ENCODE measurements around the gene POU2F1.

POU2F1 gene

DNA sequence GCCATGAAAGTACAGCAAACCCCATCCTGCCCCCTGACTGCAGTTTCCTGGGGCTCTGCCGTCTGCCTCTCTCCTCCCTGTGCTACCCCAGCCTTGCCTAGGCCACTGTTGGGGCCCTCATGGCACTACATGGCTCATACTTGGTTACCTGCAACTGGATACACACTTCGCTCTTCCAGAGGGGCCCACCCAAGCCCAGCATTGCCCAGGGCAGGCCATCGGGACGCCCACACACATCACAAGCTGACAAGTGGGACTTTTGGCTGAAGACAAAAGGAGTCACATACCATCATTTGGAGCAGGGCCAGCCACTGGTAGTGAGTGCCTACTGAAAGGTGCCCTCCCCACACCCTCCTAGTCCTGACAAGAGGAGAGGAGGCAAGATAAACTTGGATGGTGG is 214.8 kb downstream of the POU2F1 start:
- in situ Hi-C loops (cut with HindIII; ENCODE audit: low sequenced_read_pairs) = loop anchor here (25.0 kb wide), 1 partner anchor 373 kb away; no protein-coding TSS in a partner anchor

DNA sequence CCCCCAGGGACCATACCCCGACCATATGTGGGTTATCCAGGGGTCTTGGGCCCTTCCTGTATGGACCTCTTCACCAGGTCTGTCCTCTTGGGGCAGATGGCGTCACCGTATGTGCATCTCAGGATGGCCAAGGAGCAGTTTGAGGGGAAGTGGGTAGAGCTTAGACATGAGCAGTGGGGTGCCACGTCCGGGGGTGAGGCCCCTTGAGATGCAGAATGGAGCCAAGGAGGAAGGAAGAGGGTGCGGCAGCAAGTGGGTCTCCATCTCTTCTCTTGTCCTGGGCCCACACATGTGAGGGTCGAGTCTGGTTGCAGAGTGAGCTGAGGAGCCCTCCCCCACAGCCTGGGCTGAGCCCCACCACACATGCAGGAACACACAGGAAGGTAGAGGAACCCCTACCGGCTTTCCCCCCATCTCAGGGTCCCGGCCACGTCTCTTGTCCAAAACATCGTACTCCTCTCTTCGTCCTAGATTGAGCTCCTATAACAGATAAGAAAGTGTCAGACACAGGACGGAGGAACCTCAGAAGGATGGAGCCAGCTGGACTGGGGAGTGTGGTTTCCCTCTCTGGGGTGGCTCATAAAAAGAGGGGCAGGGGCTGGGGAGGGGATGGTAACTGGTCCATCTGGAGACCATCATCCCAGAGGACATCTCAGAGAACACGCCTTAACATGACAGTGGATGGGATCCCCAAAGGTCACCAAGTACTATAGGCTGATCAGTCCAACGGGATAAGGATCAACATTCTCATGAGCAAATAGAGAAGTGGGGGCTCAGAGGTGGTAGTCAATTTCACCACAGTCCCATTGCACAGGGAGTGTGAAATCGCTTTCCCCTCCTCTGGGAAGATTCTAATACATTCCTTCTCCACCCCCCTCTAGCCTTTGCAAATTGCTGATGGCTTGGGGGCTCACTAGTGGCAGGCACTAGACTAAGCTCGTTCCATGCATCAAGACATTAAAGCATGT is 217.8 kb downstream of the POU2F1 start:
- in situ Hi-C loops (cut with HindIII; ENCODE audit: low sequenced_read_pairs) = loop anchor here (25.0 kb wide), 1 partner anchor 376 kb away; no protein-coding TSS in a partner anchor

GRCh38 chr1:167439301-167439988 is 218.8 kb downstream of the POU2F1 start:
- in situ Hi-C loops (cut with HindIII; ENCODE audit: low sequenced_read_pairs) = loop anchor here (25.0 kb wide), 1 partner anchor 377 kb away; no protein-coding TSS in a partner anchor

GRCh38 chr1:167440345-167440744 is 219.7 kb downstream of the POU2F1 start:
- in situ Hi-C loops (cut with HindIII; ENCODE audit: low sequenced_read_pairs) = loop anchor here (25.0 kb wide), 1 partner anchor 378 kb away; no protein-coding TSS in a partner anchor

GRCh38 chr1:167440776-167441175 is 220.1 kb downstream of the POU2F1 start:
- in situ Hi-C loops (cut with HindIII; ENCODE audit: low sequenced_read_pairs) = loop anchor here (25.0 kb wide), 1 partner anchor 378 kb away; no protein-coding TSS in a partner anchor

- in situ Hi-C loops (cut with HindIII; ENCODE audit: low sequenced_read_pairs) = loop anchor here (25.0 kb wide), 1 partner anchor 379 kb away; no protein-coding TSS in a partner anchor
Observed at GRCh38 chr1:167441222-167441621, 220.5 kb downstream of the POU2F1 start.

- in situ Hi-C loops (cut with HindIII; ENCODE audit: low sequenced_read_pairs) = loop anchor here (25.0 kb wide), 1 partner anchor 380 kb away; no protein-coding TSS in a partner anchor
Observed at GRCh38 chr1:167442142-167442848, 221.6 kb downstream of the POU2F1 start.

- in situ Hi-C loops (cut with HindIII; ENCODE audit: low sequenced_read_pairs) = loop anchor here (25.0 kb wide), 1 partner anchor 381 kb away; no protein-coding TSS in a partner anchor
Observed at GRCh38 chr1:167442854-167443565, 222.3 kb downstream of the POU2F1 start.

- in situ Hi-C loops (cut with HindIII; ENCODE audit: low sequenced_read_pairs) = loop anchor here (25.0 kb wide), 1 partner anchor 381 kb away; no protein-coding TSS in a partner anchor
Observed at GRCh38 chr1:167443757-167444156, 223.1 kb downstream of the POU2F1 start.

DNA sequence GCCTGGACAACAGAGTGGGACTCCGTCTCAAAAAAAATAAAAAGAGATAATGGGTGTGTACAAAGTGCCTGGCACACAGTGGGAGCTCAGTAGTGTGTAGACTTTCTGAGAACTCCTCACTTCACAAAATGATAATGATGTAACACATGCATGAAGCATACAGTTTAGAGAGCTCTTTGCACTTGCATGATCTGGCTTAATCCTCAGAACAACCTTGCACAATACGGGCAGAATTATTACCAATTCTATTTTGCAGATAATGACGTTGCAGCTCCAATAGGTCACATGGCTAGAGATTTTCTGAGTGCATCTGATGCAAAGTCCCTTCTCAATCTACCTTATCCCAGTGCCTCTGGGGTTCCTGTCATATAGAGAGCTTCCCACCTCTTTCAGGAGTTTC is 226.3 kb downstream of the POU2F1 start:
- in situ Hi-C loops (cut with HindIII; ENCODE audit: low sequenced_read_pairs) = loop anchor here (25.0 kb wide), 1 partner anchor 385 kb away; no protein-coding TSS in a partner anchor

- in situ Hi-C loops (cut with HindIII; ENCODE audit: low sequenced_read_pairs) = loop anchor here (25.0 kb wide), 1 partner anchor 385 kb away; no protein-coding TSS in a partner anchor
Observed at GRCh38 chr1:167447521-167448136, 226.9 kb downstream of the POU2F1 start.

DNA sequence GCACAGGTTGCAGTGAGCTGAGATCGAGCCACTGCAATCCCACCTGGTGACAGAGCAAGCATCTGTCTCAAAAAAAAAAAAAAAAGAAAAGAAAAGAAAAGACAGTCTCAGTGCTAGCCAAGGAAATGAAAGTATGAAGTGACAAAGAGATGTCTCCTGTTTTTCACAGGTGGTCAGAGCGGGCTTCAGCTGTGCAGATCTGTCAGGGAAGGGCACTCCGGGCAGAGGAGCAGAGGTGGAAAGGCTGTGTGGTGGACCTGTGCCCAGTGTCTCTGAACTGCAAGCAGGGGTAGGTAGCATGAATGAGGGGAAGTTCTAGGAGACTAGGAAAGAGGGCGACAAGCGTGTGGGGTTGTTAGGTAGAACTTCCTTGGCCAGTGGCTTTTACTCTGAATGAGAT is 230.2 kb downstream of the POU2F1 start:
- in situ Hi-C loops (cut with HindIII; ENCODE audit: low sequenced_read_pairs) = no loop called here

GRCh38 chr1:167452483-167452882 is 231.8 kb downstream of the POU2F1 start:
- in situ Hi-C loops (cut with HindIII; ENCODE audit: low sequenced_read_pairs) = no loop called here

DNA sequence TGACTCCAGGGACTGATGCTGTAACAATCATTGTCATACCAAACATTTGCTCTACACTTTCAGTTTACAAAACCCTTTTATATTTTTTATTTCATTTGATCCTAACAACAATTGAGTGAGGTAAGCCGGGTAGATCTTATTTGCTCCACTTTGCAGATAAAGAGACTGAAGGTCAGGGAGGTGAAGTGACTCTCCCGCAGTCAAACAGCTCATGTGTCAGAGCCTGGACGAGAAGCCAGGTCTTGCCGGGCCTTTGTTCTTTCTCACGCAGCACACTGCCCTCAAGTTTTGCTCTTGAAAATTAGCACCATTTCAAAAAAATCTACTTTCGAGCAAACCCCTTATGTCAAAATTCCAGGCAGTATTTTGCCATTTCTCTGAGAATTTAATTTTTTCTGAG is 232.4 kb downstream of the POU2F1 start:
- in situ Hi-C loops (cut with HindIII; ENCODE audit: low sequenced_read_pairs) = no loop called here

- in situ Hi-C loops (cut with HindIII; ENCODE audit: low sequenced_read_pairs) = no loop called here
Observed at GRCh38 chr1:167454304-167454893, 233.7 kb downstream of the POU2F1 start.

DNA sequence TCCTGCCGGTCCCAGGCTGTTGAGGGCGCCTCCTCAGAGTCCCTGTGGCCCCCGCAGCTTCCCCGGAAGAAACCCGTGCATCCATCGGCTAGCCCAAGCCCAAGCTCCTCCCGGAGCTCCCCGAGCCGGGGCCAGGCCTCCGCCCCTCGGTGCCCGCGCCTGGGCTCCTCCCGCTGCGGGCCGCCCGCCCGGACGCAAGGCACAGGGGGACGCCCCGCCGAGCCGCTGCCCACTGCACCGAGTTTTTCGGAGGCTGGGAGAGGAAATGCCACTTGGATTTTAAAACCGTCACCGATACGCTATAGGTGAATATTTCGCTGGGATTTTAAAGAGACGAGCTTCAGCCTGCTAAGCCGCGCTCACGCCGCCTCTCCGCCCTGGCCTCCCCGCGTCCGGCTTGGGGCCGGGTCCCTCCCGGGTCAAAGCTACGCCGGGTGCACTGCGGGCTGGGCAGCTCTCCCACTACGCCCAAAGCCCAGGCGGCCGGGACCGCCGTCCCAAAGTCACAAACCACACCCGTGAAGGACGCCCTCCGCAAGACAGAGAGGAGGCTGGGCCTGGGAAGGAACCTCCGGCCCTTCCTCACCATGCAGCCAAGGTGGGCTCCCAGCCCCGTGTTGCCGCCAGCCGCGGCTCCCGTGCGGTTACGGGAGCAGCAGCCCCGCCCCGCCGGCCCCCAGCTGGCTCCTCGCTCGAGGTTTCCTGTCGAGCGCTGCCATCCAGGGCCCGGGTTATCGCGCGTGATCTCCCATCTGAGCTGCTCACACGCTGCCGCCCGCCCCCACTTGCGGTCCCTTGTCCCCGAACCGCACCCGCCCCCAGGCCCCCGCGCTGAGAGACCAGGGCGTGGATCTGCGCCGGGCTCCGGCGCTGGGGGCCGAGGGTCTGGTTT is 234.5 kb downstream of the POU2F1 start:
- in situ Hi-C loops (cut with HindIII; ENCODE audit: low sequenced_read_pairs) = no loop called here

GRCh38 chr1:167455786-167456446 is 235.2 kb downstream of the POU2F1 start:
- in situ Hi-C loops (cut with HindIII; ENCODE audit: low sequenced_read_pairs) = no loop called here
